ENCODE data around the gene KLHL13. TPM values are rescaled to one million over a fixed set of nuclear protein-coding genes. Genes with fewer than 3 reads are reported as not detected.

The KLHL13 gene
- total and polyA plus RNA-seq, 8 donors, result 1.1 to 4.9 (median 3.1) TPM

DNA sequence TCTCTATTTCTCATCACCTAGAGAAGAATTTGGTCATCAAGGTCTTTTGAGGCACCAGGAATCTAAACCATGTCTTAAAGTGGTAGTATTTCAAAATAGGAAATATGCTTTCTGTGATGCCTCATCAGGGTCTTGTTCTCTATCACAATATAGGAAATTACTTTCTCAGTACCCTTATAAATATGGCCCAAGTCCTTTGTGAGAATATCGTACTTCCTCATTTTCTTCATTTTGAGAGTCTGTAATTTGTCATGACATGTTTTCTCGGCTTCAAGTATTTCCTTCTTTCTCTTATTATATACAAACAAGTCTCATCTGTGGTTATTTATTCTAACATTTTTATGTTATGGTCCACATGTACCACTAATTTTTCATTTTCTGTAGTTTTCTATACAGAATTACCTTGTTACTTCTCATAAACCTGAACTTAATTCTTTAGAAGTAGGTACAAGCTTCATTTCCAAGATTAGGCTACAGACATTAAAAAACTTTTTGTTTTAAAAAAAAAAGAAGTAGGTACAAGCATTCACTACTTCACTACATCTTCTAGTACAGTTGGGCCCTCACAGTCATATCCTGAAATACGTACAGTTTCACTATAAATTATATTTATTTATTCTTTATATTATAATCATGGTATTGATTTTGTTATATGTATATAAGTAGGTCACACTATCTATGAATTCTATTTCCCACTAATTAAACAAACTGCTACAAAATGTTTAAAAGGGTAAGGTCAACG, 54.4 kb downstream of the KLHL13 start:
- intact Hi-C loops (cut with DNase I), result no loop called here
- Histone ChIP-seq H3K27me3 (no peaks in the 10 kb centered on the region), H3K4me1 (no peaks in the 10 kb centered on the region), H3K9me3 (no peaks in the 10 kb centered on the region), H3K36me3 (no peaks in the 10 kb centered on the region), H3K27ac (no peak overlapping the region), H3K4me3 (no peak overlapping the region)
- 56 to 76% methylated on average over 4 of the region's 4 CpGs for whole genome bisulfite sequencing, 2 donors
- TF ChIP-seq, protein P1, sequence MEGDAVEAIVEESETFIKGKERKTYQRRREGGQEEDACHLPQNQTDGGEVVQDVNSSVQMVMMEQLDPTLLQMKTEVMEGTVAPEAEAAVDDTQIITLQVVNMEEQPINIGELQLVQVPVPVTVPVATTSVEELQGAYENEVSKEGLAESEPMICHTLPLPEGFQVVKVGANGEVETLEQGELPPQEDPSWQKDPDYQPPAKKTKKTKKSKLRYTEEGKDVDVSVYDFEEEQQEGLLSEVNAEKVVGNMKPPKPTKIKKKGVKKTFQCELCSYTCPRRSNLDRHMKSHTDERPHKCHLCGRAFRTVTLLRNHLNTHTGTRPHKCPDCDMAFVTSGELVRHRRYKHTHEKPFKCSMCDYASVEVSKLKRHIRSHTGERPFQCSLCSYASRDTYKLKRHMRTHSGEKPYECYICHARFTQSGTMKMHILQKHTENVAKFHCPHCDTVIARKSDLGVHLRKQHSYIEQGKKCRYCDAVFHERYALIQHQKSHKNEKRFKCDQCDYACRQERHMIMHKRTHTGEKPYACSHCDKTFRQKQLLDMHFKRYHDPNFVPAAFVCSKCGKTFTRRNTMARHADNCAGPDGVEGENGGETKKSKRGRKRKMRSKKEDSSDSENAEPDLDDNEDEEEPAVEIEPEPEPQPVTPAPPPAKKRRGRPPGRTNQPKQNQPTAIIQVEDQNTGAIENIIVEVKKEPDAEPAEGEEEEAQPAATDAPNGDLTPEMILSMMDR (IDR thresholded peaks at IDR 0.05), result no peak
- no peak for DNase-seq
- FAIRE-seq, result no peak
- no peak for ATAC-seq

DNA sequence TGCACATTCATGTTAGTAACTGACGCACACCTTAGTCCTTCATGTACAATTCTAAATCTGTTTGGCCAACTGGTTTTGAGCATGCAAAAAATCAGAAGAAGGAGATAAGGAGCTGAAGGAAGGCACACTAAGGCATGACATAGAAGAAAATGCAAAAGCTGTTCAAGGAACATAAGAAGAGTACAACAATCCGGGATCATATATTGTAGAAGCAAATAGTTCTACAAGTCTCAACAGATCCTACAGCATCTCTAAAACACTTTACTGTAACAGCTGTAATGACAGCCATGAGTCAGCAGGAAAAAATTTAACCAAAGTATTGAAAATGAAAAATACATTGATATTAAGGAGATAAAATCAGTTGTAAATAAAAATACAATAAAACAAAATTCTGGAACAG, 57.7 kb downstream of the KLHL13 start:
- no peak for FAIRE-seq
- ATAC-seq, result no peak
- 91 to 95% methylated on average over 2 of the region's 2 CpGs for WGBS, 2 donors
- no peak for DNase-seq
- Histone ChIP-seq H3K4me3 (no peak overlapping the region), H3K4me1 (no peaks in the 10 kb centered on the region), H3K27me3 (no peaks in the 10 kb centered on the region), H3K36me3 (no peaks in the 10 kb centered on the region), H3K27ac (no peak overlapping the region), H3K9me3 (no peaks in the 10 kb centered on the region)
- intact Hi-C loops (cut with DNase I), result no loop called here
- TF ChIP-seq, protein P1 (IDR thresholded peaks at IDR 0.05), result no peak

DNA sequence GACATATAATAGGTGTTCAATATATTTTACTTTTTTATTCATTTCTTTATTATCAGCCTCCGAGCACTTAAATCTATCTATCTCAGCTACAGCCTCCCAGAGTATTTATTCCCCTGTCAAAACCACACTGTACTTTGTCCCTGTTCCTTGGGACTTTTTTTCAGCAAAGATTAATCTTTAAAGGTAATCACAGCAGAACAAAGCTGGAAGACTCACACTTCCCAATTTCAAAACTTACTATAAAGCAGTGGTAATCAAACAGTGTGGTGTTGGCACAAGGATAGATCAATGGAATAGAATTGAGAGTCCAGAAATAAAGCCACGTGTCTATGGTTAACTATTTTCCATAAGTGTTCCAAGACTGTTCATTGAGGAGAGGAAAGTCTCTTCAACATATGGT, 59.7 kb downstream of the KLHL13 start:
- WGBS, 2 donors, result 30 to 34% methylated on average over 2 of the region's 2 CpGs
- DNase-seq, result no peak
- peak; percentile 49 for FAIRE-seq
- Histone ChIP-seq H3K36me3 (no peaks in the 10 kb centered on the region), H3K4me1 (no peaks in the 10 kb centered on the region), H3K4me3 (no peak overlapping the region), H3K9me3 (no peaks in the 10 kb centered on the region), H3K27ac (no peak overlapping the region), H3K27me3 (no peaks in the 10 kb centered on the region)
- TF ChIP-seq, protein P1 (IDR thresholded peaks at IDR 0.05), result no peak
- intact Hi-C loops (cut with DNase I), result no loop called here
- no peak for ATAC-seq

DNA sequence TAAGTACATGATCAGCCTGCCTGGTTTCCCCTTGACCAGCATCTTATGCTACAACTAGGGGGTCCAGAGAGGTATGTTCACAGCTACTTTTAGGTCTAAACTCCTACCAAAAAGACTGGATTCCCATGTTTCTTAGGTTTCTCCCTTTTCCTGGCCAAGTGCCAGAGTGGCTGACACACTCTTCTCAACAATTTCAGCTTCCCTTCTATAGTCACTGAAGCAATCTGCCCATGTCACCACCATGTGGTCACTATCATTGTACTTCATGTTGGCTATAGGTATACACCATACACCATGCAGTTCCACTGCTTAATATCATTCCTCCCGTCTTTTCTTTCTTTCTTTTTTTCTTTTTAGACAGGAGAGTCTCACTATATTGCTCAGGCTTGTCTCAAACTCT, 66.9 kb downstream of the KLHL13 start:
- Histone ChIP-seq H3K36me3 (no peaks in the 10 kb centered on the region), H3K27me3 (no peaks in the 10 kb centered on the region), H3K4me3 (no peak overlapping the region), H3K4me1 (no peaks in the 10 kb centered on the region), H3K9me3 (no peaks in the 10 kb centered on the region), H3K27ac (no peak overlapping the region)
- ATAC-seq, result no peak
- intact Hi-C loops (cut with DNase I), result no loop called here
- DNase-seq, result no peak
- 58 to 95% methylated on average over 1 of the region's 1 CpG for WGBS, 2 donors
- FAIRE-seq, result no peak
- TF ChIP-seq, protein P1 (IDR thresholded peaks at IDR 0.05), result no peak

DNA sequence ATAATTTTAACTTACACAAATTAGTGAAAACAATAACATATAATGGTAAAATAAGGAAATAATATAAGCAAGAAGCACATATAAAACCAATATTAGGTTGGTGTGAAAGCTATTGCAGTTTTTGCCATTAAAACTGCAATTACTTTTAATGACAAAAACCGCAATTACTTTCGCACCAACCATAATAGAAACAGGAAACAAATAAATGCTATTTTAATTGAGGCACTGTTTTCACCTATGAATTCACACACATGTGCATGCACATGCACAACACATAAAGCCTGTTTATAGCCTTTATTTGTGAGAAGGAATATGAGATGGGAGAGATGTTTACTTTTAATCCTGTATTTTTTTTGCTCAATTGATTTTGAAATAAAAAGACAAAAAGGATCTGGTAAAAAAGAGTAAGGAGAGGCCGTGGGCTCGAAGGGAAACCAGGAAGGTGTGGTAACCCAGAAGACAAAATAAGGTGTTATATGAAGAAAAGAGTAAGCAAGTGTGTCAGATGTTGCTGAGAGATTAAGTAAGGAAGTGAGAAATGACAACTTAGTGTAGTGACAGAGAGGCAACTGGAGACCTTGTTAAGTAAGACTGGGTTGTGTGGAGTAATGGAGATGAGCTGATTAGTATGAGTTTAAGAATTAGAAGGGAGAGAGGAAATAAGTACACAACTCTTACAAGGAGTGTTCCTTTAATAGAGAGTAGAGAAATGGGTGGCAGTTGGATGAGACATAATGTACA, 69.0 kb downstream of the KLHL13 start:
- peak; percentile 51 for FAIRE-seq
- Histone ChIP-seq H3K27ac (no peak overlapping the region), H3K4me1 (no peaks in the 10 kb centered on the region), H3K4me3 (no peak overlapping the region), H3K36me3 (no peaks in the 10 kb centered on the region), H3K9me3 (no peaks in the 10 kb centered on the region), H3K27me3 (no peaks in the 10 kb centered on the region)
- no peak for ATAC-seq
- WGBS, 2 donors, result 47 to 72% methylated on average over 4 of the region's 4 CpGs
- no peak for DNase-seq
- TF ChIP-seq, protein P1 (IDR thresholded peaks at IDR 0.05), result no peak
- intact Hi-C loops (cut with DNase I), result no loop called here

Data from pancreas (tissue), 10 donors.